ENCODE results near the gene IGSF11.
"Not testable (repeated sequence)": the region's sequence is repeated elsewhere in the genome, so short reads cannot be mapped to it uniquely, and the experiment has no call there.

The IGSF11 gene

GRCh38 chr3:119034256-119035013, at the start of gene IGSF11:
TSS of gene IGSF11 (minus strand) at chr3:119034846. CDS start at chr3:119034582, 264 bp downstream.
- H3K27ac ChIP-seq (ENCODE audit: low read depth, low read length), result no peak within 1 kb of the TSS
- H3K36me3 ChIP-seq (ENCODE audit: control insufficient read depth, insufficient read depth, low read length), result no peaks in the 10 kb centered on the region
- H3K4me1 ChIP-seq (ENCODE audit: control insufficient read depth, insufficient read depth, low read length), result no peaks in the 10 kb centered on the region
- H3K4me3 ChIP-seq (ENCODE audit: low read length), result peak within 1 kb of the TSS; percentile 71
- H3K27me3 ChIP-seq (ENCODE audit: control insufficient read depth, insufficient read depth, low read length), result no peaks in the 10 kb centered on the region
- H3K9ac ChIP-seq (ENCODE audit: low read length), result no peak within 1 kb of the TSS

GRCh38 chr3:119080364-119080763, 45.7 kb upstream of the IGSF11 start:
- Histone ChIP-seq H3K27me3 (ENCODE audit: control insufficient read depth, insufficient read depth, low read length) (no peaks in the 10 kb centered on the region), H3K4me1 (ENCODE audit: control insufficient read depth, insufficient read depth, low read length) (no peaks in the 10 kb centered on the region), H3K36me3 (ENCODE audit: control insufficient read depth, insufficient read depth, low read length) (no peaks in the 10 kb centered on the region), H3K27ac (ENCODE audit: low read depth, low read length) (no peak overlapping the region), H3K4me3 (ENCODE audit: low read length) (no peak overlapping the region), H3K9ac (ENCODE audit: low read length) (no peak overlapping the region)

- no peak overlapping the region for H3K27ac ChIP-seq (ENCODE audit: low read depth, low read length)
- no peaks in the 10 kb centered on the region for H3K4me1 ChIP-seq (ENCODE audit: control insufficient read depth, insufficient read depth, low read length)
- H3K4me3 ChIP-seq (ENCODE audit: low read length), result no peak overlapping the region
- H3K36me3 ChIP-seq (ENCODE audit: control insufficient read depth, insufficient read depth, low read length), result no peaks in the 10 kb centered on the region
- H3K9ac ChIP-seq (ENCODE audit: low read length), result no peak overlapping the region
- no peaks in the 10 kb centered on the region for H3K27me3 ChIP-seq (ENCODE audit: control insufficient read depth, insufficient read depth, low read length)
Measured at GRCh38 chr3:119073258-119074001, 38.8 kb upstream of the IGSF11 start.

- H3K27ac ChIP-seq (ENCODE audit: low read depth, low read length); H3K4me3 ChIP-seq (ENCODE audit: low read length); H3K9ac ChIP-seq (ENCODE audit: low read length); H3K4me1 ChIP-seq (ENCODE audit: control insufficient read depth, insufficient read depth, low read length); H3K27me3 ChIP-seq (ENCODE audit: control insufficient read depth, insufficient read depth, low read length); H3K36me3 ChIP-seq (ENCODE audit: control insufficient read depth, insufficient read depth, low read length): not testable (repeated sequence)
Measured at GRCh38 chr3:119072451-119072850, 37.8 kb upstream of the IGSF11 start.

GRCh38 chr3:119069725-119070124, 35.1 kb upstream of the IGSF11 start:
- Histone ChIP-seq H3K27me3 (ENCODE audit: control insufficient read depth, insufficient read depth, low read length) (no peaks in the 10 kb centered on the region), H3K27ac (ENCODE audit: low read depth, low read length) (no peak overlapping the region), H3K9ac (ENCODE audit: low read length) (no peak overlapping the region), H3K4me1 (ENCODE audit: control insufficient read depth, insufficient read depth, low read length) (no peaks in the 10 kb centered on the region), H3K36me3 (ENCODE audit: control insufficient read depth, insufficient read depth, low read length) (no peaks in the 10 kb centered on the region), H3K4me3 (ENCODE audit: low read length) (no peak overlapping the region)

GRCh38 chr3:119063471-119063870, 28.8 kb upstream of the IGSF11 start:
- H3K9ac ChIP-seq (ENCODE audit: low read length), result no peak overlapping the region
- no peaks in the 10 kb centered on the region for H3K36me3 ChIP-seq (ENCODE audit: control insufficient read depth, insufficient read depth, low read length)
- no peaks in the 10 kb centered on the region for H3K27me3 ChIP-seq (ENCODE audit: control insufficient read depth, insufficient read depth, low read length)
- H3K4me3 ChIP-seq (ENCODE audit: low read length), result no peak overlapping the region
- no peaks in the 10 kb centered on the region for H3K4me1 ChIP-seq (ENCODE audit: control insufficient read depth, insufficient read depth, low read length)
- H3K27ac ChIP-seq (ENCODE audit: low read depth, low read length), result no peak overlapping the region

GRCh38 chr3:119062892-119063291, 28.2 kb upstream of the IGSF11 start:
- no peak overlapping the region for H3K9ac ChIP-seq (ENCODE audit: low read length)
- H3K4me1 ChIP-seq (ENCODE audit: control insufficient read depth, insufficient read depth, low read length), result no peaks in the 10 kb centered on the region
- no peak overlapping the region for H3K4me3 ChIP-seq (ENCODE audit: low read length)
- no peaks in the 10 kb centered on the region for H3K27me3 ChIP-seq (ENCODE audit: control insufficient read depth, insufficient read depth, low read length)
- no peak overlapping the region for H3K27ac ChIP-seq (ENCODE audit: low read depth, low read length)
- no peaks in the 10 kb centered on the region for H3K36me3 ChIP-seq (ENCODE audit: control insufficient read depth, insufficient read depth, low read length)

- Histone ChIP-seq H3K27ac (ENCODE audit: low read depth, low read length) (no peak overlapping the region), H3K4me1 (ENCODE audit: control insufficient read depth, insufficient read depth, low read length) (no peaks in the 10 kb centered on the region), H3K9ac (ENCODE audit: low read length) (no peak overlapping the region), H3K27me3 (ENCODE audit: control insufficient read depth, insufficient read depth, low read length) (no peaks in the 10 kb centered on the region), H3K4me3 (ENCODE audit: low read length) (no peak overlapping the region), H3K36me3 (ENCODE audit: control insufficient read depth, insufficient read depth, low read length) (no peaks in the 10 kb centered on the region)
Measured at GRCh38 chr3:119044593-119044992, 9.9 kb upstream of the IGSF11 start.

- Histone ChIP-seq H3K36me3 (ENCODE audit: control insufficient read depth, insufficient read depth, low read length) (no peaks in the 10 kb centered on the region), H3K9ac (ENCODE audit: low read length) (no peak overlapping the region), H3K4me1 (ENCODE audit: control insufficient read depth, insufficient read depth, low read length) (no peaks in the 10 kb centered on the region), H3K27me3 (ENCODE audit: control insufficient read depth, insufficient read depth, low read length) (no peaks in the 10 kb centered on the region), H3K4me3 (ENCODE audit: low read length) (no peak overlapping the region), H3K27ac (ENCODE audit: low read depth, low read length) (no peak overlapping the region)
Measured at GRCh38 chr3:119042162-119042561, 7.5 kb upstream of the IGSF11 start.

- H3K27me3 ChIP-seq (ENCODE audit: control insufficient read depth, insufficient read depth, low read length), result no peaks in the 10 kb centered on the region
- no peak overlapping the region for H3K27ac ChIP-seq (ENCODE audit: low read depth, low read length)
- H3K9ac ChIP-seq (ENCODE audit: low read length), result no peak overlapping the region
- H3K36me3 ChIP-seq (ENCODE audit: control insufficient read depth, insufficient read depth, low read length), result no peaks in the 10 kb centered on the region
- H3K4me1 ChIP-seq (ENCODE audit: control insufficient read depth, insufficient read depth, low read length), result no peaks in the 10 kb centered on the region
- peak overlapping the region; percentile 71 for H3K4me3 ChIP-seq (ENCODE audit: low read length)
Measured at GRCh38 chr3:119035014-119035346, 334 bp upstream of the IGSF11 start.

GRCh38 chr3:119033393-119034255, 1.0 kb downstream of the IGSF11 start:
- Histone ChIP-seq H3K27me3 (ENCODE audit: control insufficient read depth, insufficient read depth, low read length) (no peaks in the 10 kb centered on the region), H3K36me3 (ENCODE audit: control insufficient read depth, insufficient read depth, low read length) (no peaks in the 10 kb centered on the region), H3K4me1 (ENCODE audit: control insufficient read depth, insufficient read depth, low read length) (no peaks in the 10 kb centered on the region), H3K9ac (ENCODE audit: low read length) (no peak overlapping the region), H3K4me3 (ENCODE audit: low read length) (peak overlapping the region; percentile 71), H3K27ac (ENCODE audit: low read depth, low read length) (no peak overlapping the region)

GRCh38 chr3:119025171-119025795, 9.4 kb downstream of the IGSF11 start:
- H3K36me3 ChIP-seq (ENCODE audit: control insufficient read depth, insufficient read depth, low read length), result no peaks in the 10 kb centered on the region
- H3K27ac ChIP-seq (ENCODE audit: low read depth, low read length), result no peak overlapping the region
- H3K4me3 ChIP-seq (ENCODE audit: low read length), result no peak overlapping the region
- no peaks in the 10 kb centered on the region for H3K4me1 ChIP-seq (ENCODE audit: control insufficient read depth, insufficient read depth, low read length)
- no peak overlapping the region for H3K9ac ChIP-seq (ENCODE audit: low read length)
- no peaks in the 10 kb centered on the region for H3K27me3 ChIP-seq (ENCODE audit: control insufficient read depth, insufficient read depth, low read length)

All from rectal smooth muscle tissue (tissue), 1 donor.